Stomach (tissue), 4 donors: Measurements from ENCODE around the gene SORCS3.

Experiments
- POLR2A ChIP-seq, 4 donors: fragments of 450-650 bp; IDR thresholded peaks; one replicate each; pipeline ENCODE4 v1.6.1; 2016; ENCODE audit warnings: antibody characterized with exemption in 4 of 4, control low read depth in 2 of 4, mild to moderate bottlenecking in 1 of 4, moderate library complexity in 1 of 4
- TF ChIP-seq, protein P1 (sequence below), 7 experiments: fragments of 450-650 bp in 4 of 7; fragments of 200-600 bp in 3 of 7; sonication (generic) in 3 of 7; IDR thresholded peaks; one replicate each; pipeline ENCODE4 v1.5.1; 2016 to 2019; ENCODE audit warnings: antibody characterized with exemption in 7 of 7, control low read depth in 2 of 7, mild to moderate bottlenecking in 1 of 7

DNA sequence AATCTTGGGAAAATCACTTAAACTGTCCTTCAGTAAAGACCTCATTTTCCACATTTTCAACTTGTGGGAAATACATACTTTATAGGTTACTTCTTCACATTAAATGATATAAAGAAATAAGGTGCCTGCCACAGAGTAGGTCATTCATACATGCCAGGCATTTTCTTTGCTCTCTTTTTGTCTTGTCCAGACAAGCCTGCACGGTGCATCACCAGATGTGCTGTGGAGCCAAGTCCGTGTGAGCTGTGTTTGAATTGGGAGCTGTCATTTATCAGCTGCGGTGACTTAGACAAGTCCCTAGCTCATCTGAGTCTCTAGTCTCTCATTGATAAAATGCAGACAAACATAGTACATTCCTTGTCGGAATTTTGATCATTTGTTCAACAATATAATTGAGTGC lies 432.9 kb downstream of the SORCS3 start:
- TF ChIP-seq, protein P1, sequence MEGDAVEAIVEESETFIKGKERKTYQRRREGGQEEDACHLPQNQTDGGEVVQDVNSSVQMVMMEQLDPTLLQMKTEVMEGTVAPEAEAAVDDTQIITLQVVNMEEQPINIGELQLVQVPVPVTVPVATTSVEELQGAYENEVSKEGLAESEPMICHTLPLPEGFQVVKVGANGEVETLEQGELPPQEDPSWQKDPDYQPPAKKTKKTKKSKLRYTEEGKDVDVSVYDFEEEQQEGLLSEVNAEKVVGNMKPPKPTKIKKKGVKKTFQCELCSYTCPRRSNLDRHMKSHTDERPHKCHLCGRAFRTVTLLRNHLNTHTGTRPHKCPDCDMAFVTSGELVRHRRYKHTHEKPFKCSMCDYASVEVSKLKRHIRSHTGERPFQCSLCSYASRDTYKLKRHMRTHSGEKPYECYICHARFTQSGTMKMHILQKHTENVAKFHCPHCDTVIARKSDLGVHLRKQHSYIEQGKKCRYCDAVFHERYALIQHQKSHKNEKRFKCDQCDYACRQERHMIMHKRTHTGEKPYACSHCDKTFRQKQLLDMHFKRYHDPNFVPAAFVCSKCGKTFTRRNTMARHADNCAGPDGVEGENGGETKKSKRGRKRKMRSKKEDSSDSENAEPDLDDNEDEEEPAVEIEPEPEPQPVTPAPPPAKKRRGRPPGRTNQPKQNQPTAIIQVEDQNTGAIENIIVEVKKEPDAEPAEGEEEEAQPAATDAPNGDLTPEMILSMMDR (IDR thresholded peaks at IDR 0.05): no peak
- TF ChIP-seq POLR2A (IDR thresholded peaks at IDR 0.05): no peak
